Erythroblast (primary cell): ENCODE data around the gene RNU7-1.

Experiments used
- GATA1 ChIP-seq: IDR thresholded peaks from 2 replicates; pipeline ENCODE4 v1.6.1; 2011; ENCODE audit warnings: low read depth, mild to moderate bottlenecking, control low read depth, low read length, moderate library complexity
- POLR2A ChIP-seq: IDR thresholded peaks from 2 replicates; pipeline ENCODE4 v1.6.1; 2011; ENCODE audit warnings: mild to moderate bottlenecking, low read length

DNA sequence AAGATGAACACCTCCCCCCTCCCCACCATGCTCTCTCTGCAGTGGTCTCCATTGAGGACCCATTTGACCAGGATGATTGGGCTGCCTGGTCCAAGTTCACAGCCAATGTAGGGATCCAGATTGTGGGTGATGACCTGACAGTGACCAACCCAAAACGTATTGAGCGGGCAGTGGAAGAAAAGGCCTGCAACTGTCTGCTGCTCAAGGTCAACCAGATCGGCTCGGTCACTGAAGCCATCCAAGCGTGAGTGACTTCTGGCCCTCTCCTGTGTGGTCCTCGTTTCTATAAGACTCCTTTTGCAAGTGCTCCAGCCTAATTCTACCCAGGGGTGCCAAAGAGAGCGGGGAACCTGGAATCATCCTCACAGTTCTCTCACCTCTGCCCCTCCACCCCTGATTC, 22.1 kb upstream of the RNU7-1 start:
- TF ChIP-seq POLR2A (no peak), GATA1 (no peak)
